GM19035 (cell line): ENCODE measurements around the gene LANCL2.

Source experiments
- ATAC-seq: cut with Tn5 transposase; IDR thresholded peaks from one replicate; pipeline ENCODE4 v1.9.1; 2021; ENCODE audit not compliant: unreplicated experiment

Gene LANCL2

GRCh38 chr7:55436457-55436856 lies 71.3 kb downstream of the LANCL2 start:
- ATAC-seq: no peak

- no peak for ATAC-seq
These were observed 72.2 kb downstream of the LANCL2 start for GRCh38 chr7:55437375-55437774.

- no peak for ATAC-seq
These were observed 73.1 kb downstream of the LANCL2 start for GRCh38 chr7:55438085-55438756.

- ATAC-seq: no peak
These were observed 73.8 kb downstream of the LANCL2 start for GRCh38 chr7:55438757-55439525.

GRCh38 chr7:55439627-55440026 lies 74.5 kb downstream of the LANCL2 start:
- no peak for ATAC-seq

GRCh38 chr7:55440040-55440690 lies 75.0 kb downstream of the LANCL2 start:
- no peak for ATAC-seq

- ATAC-seq: no peak
These were observed 75.9 kb downstream of the LANCL2 start for GRCh38 chr7:55441002-55441401.

GRCh38 chr7:55441774-55442522 lies 76.8 kb downstream of the LANCL2 start:
- no peak for ATAC-seq

- ATAC-seq: no peak
These were observed 79.6 kb downstream of the LANCL2 start for GRCh38 chr7:55444786-55445185.

- no peak for ATAC-seq
These were observed 83.4 kb downstream of the LANCL2 start for GRCh38 chr7:55448526-55448925.

GRCh38 chr7:55449205-55449991 lies 84.3 kb downstream of the LANCL2 start:
- ATAC-seq: no peak

- ATAC-seq: no peak
These were observed 84.9 kb downstream of the LANCL2 start for GRCh38 chr7:55449992-55450535.

- no peak for ATAC-seq
These were observed 87.8 kb downstream of the LANCL2 start for GRCh38 chr7:55452971-55453370.

GRCh38 chr7:55457801-55458200 lies 92.7 kb downstream of the LANCL2 start:
- no peak for ATAC-seq

- no peak for ATAC-seq
These were observed 93.2 kb downstream of the LANCL2 start for GRCh38 chr7:55458351-55458750.

- no peak for ATAC-seq
These were observed 98.6 kb downstream of the LANCL2 start for GRCh38 chr7:55463686-55464262.

- ATAC-seq: no peak
These were observed 99.3 kb downstream of the LANCL2 start for GRCh38 chr7:55464422-55464821.

GRCh38 chr7:55465691-55466090 lies 100.6 kb downstream of the LANCL2 start:
- no peak for ATAC-seq

GRCh38 chr7:55467047-55467593 lies 102.0 kb downstream of the LANCL2 start:
- no peak for ATAC-seq

- ATAC-seq: no peak
These were observed 103.4 kb downstream of the LANCL2 start for GRCh38 chr7:55468495-55468894.
